ENCODE results near the gene IL1F10.

DNA sequence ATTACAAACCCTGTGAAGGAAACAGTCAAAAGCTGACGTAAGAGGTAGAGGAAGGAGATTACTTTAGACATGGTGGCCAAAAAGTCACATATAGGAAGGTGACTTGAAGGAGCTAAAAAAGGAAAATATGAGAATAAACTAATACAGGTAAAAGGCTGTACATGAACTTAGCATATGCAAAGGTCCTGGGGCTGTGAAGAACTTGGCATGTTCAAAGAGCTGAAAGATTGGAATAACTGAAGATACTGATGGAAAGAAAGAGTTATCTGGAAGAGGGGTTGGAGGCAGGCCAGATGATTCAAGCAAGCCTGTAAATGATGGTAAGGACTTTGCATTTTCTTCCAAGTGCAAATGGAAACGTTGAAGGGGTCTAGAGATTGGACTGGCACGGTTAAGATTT, 49.3 kb upstream of the IL1F10 start:
- TF ChIP-seq CTCF (IDR thresholded peaks at IDR 0.05 in 2 of 3, conservative IDR thresholded peaks at IDR 0.05 in 1 of 3; ENCODE audit: control insufficient read depth in 2 of 3, extremely low read depth in 1 of 3, insufficient read depth in 1 of 3, low read depth in 3 of 3, low read length in 3 of 3) (no peak), CREM (IDR thresholded peaks at IDR 0.05; ENCODE audit: low read depth) (no peak), PAX5 (IDR thresholded peaks at IDR 0.05; ENCODE audit: borderline replicate concordance, low read depth, low read length) (no peak), EZH2 (IDR thresholded peaks at IDR 0.05; ENCODE audit: borderline replicate concordance, control insufficient read depth, low read depth, low read length) (no peak), HDGF (IDR thresholded peaks at IDR 0.05) (no peak), TBL1XR1 (IDR thresholded peaks at IDR 0.05; ENCODE audit: low read depth, low read length) (no peak), EP300 (IDR thresholded peaks at IDR 0.05; ENCODE audit: borderline replicate concordance in 1 of 2, control insufficient read depth in 1 of 2, low read depth in 2 of 2, low read length in 2 of 2) (no peak), TAF1 (IDR thresholded peaks at IDR 0.05; ENCODE audit: borderline replicate concordance, low read depth, low read length) (no peak), MTA3 (IDR thresholded peaks at IDR 0.05; ENCODE audit: borderline replicate concordance, low read length) (no peak), POLR2AphosphoS5 (IDR thresholded peaks at IDR 0.05; ENCODE audit: low read length) (no peak)
- TF ChIP-seq, protein P1, sequence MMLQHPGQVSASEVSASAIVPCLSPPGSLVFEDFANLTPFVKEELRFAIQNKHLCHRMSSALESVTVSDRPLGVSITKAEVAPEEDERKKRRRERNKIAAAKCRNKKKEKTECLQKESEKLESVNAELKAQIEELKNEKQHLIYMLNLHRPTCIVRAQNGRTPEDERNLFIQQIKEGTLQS (IDR thresholded peaks at IDR 0.05; ENCODE audit: borderline replicate concordance, extremely low read depth, low read depth, low read length) = no peak
- TF ChIP-seq, protein P2, sequence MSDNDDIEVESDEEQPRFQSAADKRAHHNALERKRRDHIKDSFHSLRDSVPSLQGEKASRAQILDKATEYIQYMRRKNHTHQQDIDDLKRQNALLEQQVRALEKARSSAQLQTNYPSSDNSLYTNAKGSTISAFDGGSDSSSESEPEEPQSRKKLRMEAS (IDR thresholded peaks at IDR 0.05; ENCODE audit: low read depth, low read length) = no peak
